GM12878 (cell line): ENCODE data around the gene BANP. TPM values are rescaled to one million over a fixed set of nuclear protein-coding genes. Genes with fewer than 3 reads are reported as not detected.

Experiments
- ATAC-seq: fragments of 200-7000 bp; cut with Tn5 transposase; 3 replicates; pipeline ENCODE4 v1.9.1; 2020; ENCODE audit warnings: mild to moderate bottlenecking, moderate library complexity
- BruUV-seq: library from RNA; stranded (reverse); fragments of 400-500 nt; replicated peaks from 2 replicates; lab custom pipeline; 2021; lab: Mats Ljungman, UMichigan
- CTCF ChIA-PET: fragments of 300-600 bp; sonication (Branson Sonifier 250); formaldehyde crosslinking; extraction: SDS; loops from one replicate; lab custom pipeline; 2021; ENCODE audit warnings: inconsistent platforms; lab: Yijun Ruan, JAX
- POLR2A ChIA-PET: fragments of 350-600 bp; formaldehyde crosslinking; extraction: SDS; loops from one replicate; lab custom pipeline; 2021; ENCODE audit warnings: inconsistent platforms; lab: Charles Lee
- RAD21 ChIA-PET: fragments of 300-600 bp; sonication (Branson Sonifier 250); formaldehyde crosslinking; loops from one replicate; lab custom pipeline; 2023; ENCODE audit warnings: antibody characterized with exemption; ENCODE audit not compliant: unreplicated experiment; lab: Charles Lee
- SMC1A ChIA-PET: fragments of 300-600 bp; sonication (Branson Sonifier 250); formaldehyde crosslinking; loops from one replicate; lab custom pipeline; 2023; ENCODE audit not compliant: unreplicated experiment, uncharacterized antibody; lab: Charles Lee
- DNase-seq: peaks from one replicate; pipeline ENCODE4 v3.0.0-alpha.2; 2011; ENCODE audit warnings: low read depth, low spot score
- FAIRE-seq: peaks from 3 replicates; lab custom pipeline; 2011; peaks lifted over from hg19 to GRCh38; lab: Jason Lieb, UNC
- H2AFZ ChIP-seq: 2 replicates; pipeline ENCODE4 v1.6.0; 2011; ENCODE audit warnings: low read depth, low read length, control low read depth; ENCODE audit not compliant: control insufficient read depth
- H3K27ac ChIP-seq: 2 replicates; pipeline ENCODE4 v1.5.1; 2011; ENCODE audit warnings: control low read depth; ENCODE audit not compliant: control insufficient read depth, insufficient read depth
- H3K27me3 ChIP-seq, 2 experiments: replicated peaks in 1 of 2; 2 replicates each; pipeline versions ENCODE4 v1.6.0 to v1.6.1; 2011; ENCODE audit warnings: low read length in 1 of 2; ENCODE audit not compliant: control insufficient read depth in 2 of 2, insufficient read depth in 2 of 2
- H3K36me3 ChIP-seq, 2 experiments: 2 replicates each; pipeline ENCODE4 v1.5.1; 2011; ENCODE audit warnings: low read length in 1 of 2; ENCODE audit not compliant: control insufficient read depth in 2 of 2, insufficient read depth in 2 of 2
- H3K4me1 ChIP-seq: 2 replicates; pipeline ENCODE4 v1.6.1; 2011; ENCODE audit warnings: mild to moderate bottlenecking, low read length, moderate library complexity, mixed read lengths; ENCODE audit not compliant: control insufficient read depth, insufficient read depth
- H3K4me2 ChIP-seq: 2 replicates; pipeline ENCODE4 v1.6.0; 2011; ENCODE audit warnings: control low read depth; ENCODE audit not compliant: control insufficient read depth, insufficient read depth
- H3K4me3 ChIP-seq: fragments of 200-600 bp; sonication (generic); 2 replicates; pipeline ENCODE4 v1.5.1; 2016
- H3K79me2 ChIP-seq: 2 replicates; pipeline ENCODE4 v1.6.0; 2011; ENCODE audit warnings: low read length; ENCODE audit not compliant: control insufficient read depth, insufficient read depth
- H3K9ac ChIP-seq: 2 replicates; pipeline ENCODE4 v1.8.0; 2011; ENCODE audit warnings: low read length, control low read depth, mixed read lengths; ENCODE audit not compliant: control insufficient read depth, insufficient read depth
- H3K9me3 ChIP-seq: replicated peaks from 3 replicates; pipeline ENCODE4 v1.5.1; 2011; ENCODE audit warnings: mild to moderate bottlenecking, low read length; ENCODE audit not compliant: control insufficient read depth, insufficient read depth
- H4K20me1 ChIP-seq: 2 replicates; pipeline ENCODE4 v1.6.0; 2011; ENCODE audit not compliant: control insufficient read depth, insufficient read depth
- CREM ChIP-seq: IDR thresholded peaks from 2 replicates; pipeline ENCODE4 v1.6.1; 2014; ENCODE audit warnings: antibody characterized with exemption, low read depth
- E2F4 ChIP-seq: IDR thresholded peaks from 2 replicates; pipeline ENCODE4 v1.6.1; 2012; ENCODE audit warnings: low read depth, low read length, improper control_type of control experiment
- EED ChIP-seq: sonication (generic); IDR thresholded peaks from 2 replicates; pipeline ENCODE4 v1.6.1; 2016; ENCODE audit warnings: antibody characterized with exemption, low read depth
- FOXK2 ChIP-seq: fragments of 450-650 bp; IDR thresholded peaks from 2 replicates; pipeline ENCODE4 v1.6.1; 2017; ENCODE audit warnings: mild to moderate bottlenecking, moderate library complexity
- HCFC1 ChIP-seq: fragments of 150-350 bp; IDR thresholded peaks from 2 replicates; pipeline ENCODE4 v1.6.1; 2014; ENCODE audit warnings: low read length
- JUNB ChIP-seq: IDR thresholded peaks from 2 replicates; pipeline ENCODE4 v1.6.1; 2016; ENCODE audit warnings: antibody characterized with exemption, mild to moderate bottlenecking
- MYC ChIP-seq: IDR thresholded peaks from 2 replicates; pipeline ENCODE4 v1.6.1; 2011; ENCODE audit warnings: mild to moderate bottlenecking, low read length, moderate library complexity, inconsistent platforms; ENCODE audit not compliant: insufficient read depth, insufficient replicate concordance, insufficient read length, severe bottlenecking
- RELA ChIP-seq: fragments of 450-650 bp; IDR thresholded peaks from 2 replicates; pipeline ENCODE4 v1.8.0; 2014; ENCODE audit warnings: borderline replicate concordance; ENCODE audit not compliant: partially characterized antibody
- RFX5 ChIP-seq: IDR thresholded peaks from 2 replicates; pipeline ENCODE4 v1.6.1; 2011; ENCODE audit warnings: low read depth, low read length, improper control_type of control experiment
- SIX5 ChIP-seq: IDR thresholded peaks from 2 replicates; pipeline ENCODE4 v1.6.1; 2011; ENCODE audit warnings: mild to moderate bottlenecking, low read depth, low read length, moderate library complexity; ENCODE audit not compliant: severe bottlenecking
- SRF ChIP-seq, 2 experiments: IDR thresholded peaks; 2 replicates each; pipeline ENCODE4 v1.6.1; 2011; ENCODE audit warnings: low read depth in 2 of 2, low read length in 2 of 2, mild to moderate bottlenecking in 1 of 2, moderate library complexity in 1 of 2
- TCF3 ChIP-seq: IDR thresholded peaks from 2 replicates; pipeline ENCODE4 v1.6.1; 2012; ENCODE audit warnings: low read depth, mild to moderate bottlenecking, low read length, borderline replicate concordance; ENCODE audit not compliant: insufficient read depth
- WGBS: methylation state at CpG from one replicate; pipeline ENCODE4 v1.1.6; 2016; ENCODE audit warnings: low lambda C conversion rate; ENCODE audit not compliant: insufficient replicate concordance, insufficient coverage; ENCODE audit errors: missing lambda C conversion rate; 5-methylcytosine and 5-hydroxymethylcytosine counted together
- in situ Hi-C: fragments of 300-500 bp; cut with MboI; formaldehyde crosslinking; loops from 9 replicates; pipeline ENCODE4 v1.14.3; 2018; ENCODE audit warnings: mixed read lengths
- intact Hi-C: fragments of 100-400 bp; cut with micrococcal nuclease; formaldehyde crosslinking; loops from one replicate; pipeline ENCODE4 v1.14.2; 2022; ENCODE audit not compliant: unreplicated experiment
- polyA plus RNA-seq, 11 experiments: library from polyadenylated mRNA; depleted of rRNA in 4 of 11; unstranded in 6 of 11; stranded (reverse) in 5 of 11; fragments of >200 nt; fragmentation: Nextera tagmentation in 4 of 11; fragmentation: Illumina TruSeq in 1 of 11; extraction: Ambion mirVana in 4 of 11; extraction: Trizol in 1 of 11; gene quantifications; 1 replicate in 1 of 11; 2 replicates in 10 of 11; pipeline versions ENCODE4 v1.2.1 to v1.2.3, GENCODE V29; 2011 to 2016; ENCODE audit warnings: inconsistent platforms in 2 of 11, missing spikeins in 2 of 11, low read depth in 1 of 11
- total RNA-seq, 4 experiments: library from RNA; depleted of rRNA in 3 of 4; stranded (reverse); fragments of >200 nt in 3 of 4; fragmentation: Illumina TruSeq in 1 of 4; extraction: Trizol in 1 of 4; gene quantifications; 2 replicates each; pipeline versions ENCODE4 v1.2.1 to v1.2.3, GENCODE V29; 2013 to 2021
- TF ChIP-seq, protein P1 (sequence below): IDR thresholded peaks from 2 replicates; pipeline ENCODE4 v1.6.1; 2011; ENCODE audit warnings: mild to moderate bottlenecking, low read depth, low read length, moderate library complexity; ENCODE audit not compliant: insufficient replicate concordance
- TF ChIP-seq, protein P2 (sequence below): fragments of 450-650 bp; conservative IDR thresholded peaks from 2 replicates; pipeline ENCODE4 v1.6.1; 2017; ENCODE audit warnings: mild to moderate bottlenecking, moderate library complexity
- TF ChIP-seq, protein P3 (sequence below), 3 experiments: IDR thresholded peaks in 2 of 3; conservative IDR thresholded peaks in 1 of 3; 2 replicates each; pipeline ENCODE4 v1.5.1; 2011; ENCODE audit warnings: low read depth in 3 of 3, low read length in 3 of 3, mild to moderate bottlenecking in 3 of 3, control low read depth in 2 of 3, moderate library complexity in 2 of 3, inconsistent platforms in 1 of 3, mixed read lengths in 1 of 3; ENCODE audit not compliant: control insufficient read depth in 2 of 3, insufficient read depth in 1 of 3; ENCODE audit errors: extremely low read depth in 1 of 3

The BANP gene
- total and polyA plus RNA-seq, 10 of the 15 experiments (the other 5 are each of a cell fraction or from before 2014, with no cell fraction given): 3.9 to 21.9 (median 12.2) TPM

DNA sequence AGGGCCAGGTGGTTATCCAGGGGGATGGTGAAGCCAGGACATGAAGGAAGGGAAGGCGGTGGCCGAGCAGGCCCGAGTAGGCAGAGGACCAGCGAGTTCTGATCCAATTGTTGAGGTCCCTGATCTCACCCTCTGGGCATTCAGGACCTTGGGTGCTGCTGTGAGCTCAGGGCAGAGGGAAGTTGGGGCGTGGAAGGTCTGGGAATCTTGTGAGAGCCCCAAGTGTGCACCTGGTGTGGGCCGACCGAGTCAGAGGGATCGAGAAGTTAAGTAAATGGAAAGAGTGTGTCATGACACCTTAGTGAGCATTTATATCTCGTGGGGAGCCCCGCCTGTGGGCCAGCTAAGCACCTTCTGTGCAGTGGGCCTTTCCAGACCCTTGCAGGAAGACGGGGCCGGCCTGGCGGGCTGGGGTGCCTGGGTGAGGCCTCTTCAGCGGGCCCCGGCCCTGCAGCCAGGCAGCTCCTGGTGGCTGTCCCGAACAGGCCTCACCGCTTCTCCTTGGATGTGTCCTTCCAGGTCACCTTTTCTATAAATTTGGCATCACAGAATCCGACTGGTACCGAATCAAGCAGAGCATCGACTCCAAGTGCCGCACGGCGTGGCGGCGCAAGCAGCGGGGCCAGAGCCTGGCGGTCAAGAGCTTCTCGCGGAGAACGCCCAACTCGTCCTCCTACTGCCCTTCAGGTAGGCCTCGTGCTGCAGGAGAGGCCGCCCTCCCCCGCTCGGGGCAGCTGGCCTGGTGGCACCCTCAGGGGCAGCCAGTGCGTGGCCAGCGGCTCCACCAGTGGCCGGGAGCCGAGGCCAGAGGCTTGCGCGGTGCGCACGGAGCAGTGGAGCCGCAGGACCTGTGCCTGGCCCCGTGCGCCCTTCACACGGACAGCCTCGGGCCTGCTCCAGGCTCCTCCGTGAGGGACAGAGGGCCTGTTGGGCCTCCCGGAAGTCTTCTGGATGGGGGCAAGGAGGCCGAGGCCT is 76.0 kb downstream of the BANP start:
- 94% methylated on average over 36 of the region's 51 CpGs for WGBS
- intact Hi-C loops (no loop called here), in situ Hi-C loops (no loop called here)
- SMC1A ChIA-PET: no interaction called here
- no peaks in the 10 kb centered on the region for H3K4me1 ChIP-seq
- RAD21 ChIA-PET: no interaction called here
- no peak for ATAC-seq
- POLR2A ChIA-PET: no interaction called here
- peaks cover 0 to 6% of the 10 kb centered on the region in 2 experiments; a peak in 3 of 4 replicates for H3K36me3 ChIP-seq
- H3K27ac ChIP-seq: no peak overlapping the region
- CTCF ChIA-PET: no interaction called here
- H3K79me2 ChIP-seq: no peaks in the 10 kb centered on the region
- H3K4me3 ChIP-seq: no peak overlapping the region
- no TSS peak for BruUV-seq
- no peak overlapping the region for H2AFZ ChIP-seq
- no peak for FAIRE-seq
- no peaks in the 10 kb centered on the region for H3K9me3 ChIP-seq
- no peaks in the 10 kb centered on the region for H4K20me1 ChIP-seq
- no peak overlapping the region for H3K4me2 ChIP-seq
- H3K27me3 ChIP-seq: no peaks in the 10 kb centered on the region
- no peak for DNase-seq
- no peak overlapping the region for H3K9ac ChIP-seq
- TF ChIP-seq JUNB (no peak), RELA (no peak), EED (no peak), RFX5 (no peak), SIX5 (no peak), TCF3 (no peak), E2F4 (no peak), MYC (no peak), FOXK2 (no peak), SRF (IDR thresholded peaks at IDR 0.05; ENCODE audit: low read depth in 2 of 2, low read length in 2 of 2) (no peak), HCFC1 (no peak), CREM (no peak)
- TF ChIP-seq, protein P1, sequence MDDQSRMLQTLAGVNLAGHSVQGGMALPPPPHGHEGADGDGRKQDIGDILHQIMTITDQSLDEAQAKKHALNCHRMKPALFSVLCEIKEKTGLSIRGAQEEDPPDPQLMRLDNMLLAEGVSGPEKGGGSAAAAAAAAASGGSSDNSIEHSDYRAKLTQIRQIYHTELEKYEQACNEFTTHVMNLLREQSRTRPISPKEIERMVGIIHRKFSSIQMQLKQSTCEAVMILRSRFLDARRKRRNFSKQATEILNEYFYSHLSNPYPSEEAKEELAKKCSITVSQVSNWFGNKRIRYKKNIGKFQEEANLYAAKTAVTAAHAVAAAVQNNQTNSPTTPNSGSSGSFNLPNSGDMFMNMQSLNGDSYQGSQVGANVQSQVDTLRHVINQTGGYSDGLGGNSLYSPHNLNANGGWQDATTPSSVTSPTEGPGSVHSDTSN: no peak
- TF ChIP-seq, protein P2, sequence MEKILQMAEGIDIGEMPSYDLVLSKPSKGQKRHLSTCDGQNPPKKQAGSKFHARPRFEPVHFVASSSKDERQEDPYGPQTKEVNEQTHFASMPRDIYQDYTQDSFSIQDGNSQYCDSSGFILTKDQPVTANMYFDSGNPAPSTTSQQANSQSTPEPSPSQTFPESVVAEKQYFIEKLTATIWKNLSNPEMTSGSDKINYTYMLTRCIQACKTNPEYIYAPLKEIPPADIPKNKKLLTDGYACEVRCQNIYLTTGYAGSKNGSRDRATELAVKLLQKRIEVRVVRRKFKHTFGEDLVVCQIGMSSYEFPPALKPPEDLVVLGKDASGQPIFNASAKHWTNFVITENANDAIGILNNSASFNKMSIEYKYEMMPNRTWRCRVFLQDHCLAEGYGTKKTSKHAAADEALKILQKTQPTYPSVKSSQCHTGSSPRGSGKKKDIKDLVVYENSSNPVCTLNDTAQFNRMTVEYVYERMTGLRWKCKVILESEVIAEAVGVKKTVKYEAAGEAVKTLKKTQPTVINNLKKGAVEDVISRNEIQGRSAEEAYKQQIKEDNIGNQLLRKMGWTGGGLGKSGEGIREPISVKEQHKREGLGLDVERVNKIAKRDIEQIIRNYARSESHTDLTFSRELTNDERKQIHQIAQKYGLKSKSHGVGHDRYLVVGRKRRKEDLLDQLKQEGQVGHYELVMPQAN: no peak
- TF ChIP-seq, protein P3, sequence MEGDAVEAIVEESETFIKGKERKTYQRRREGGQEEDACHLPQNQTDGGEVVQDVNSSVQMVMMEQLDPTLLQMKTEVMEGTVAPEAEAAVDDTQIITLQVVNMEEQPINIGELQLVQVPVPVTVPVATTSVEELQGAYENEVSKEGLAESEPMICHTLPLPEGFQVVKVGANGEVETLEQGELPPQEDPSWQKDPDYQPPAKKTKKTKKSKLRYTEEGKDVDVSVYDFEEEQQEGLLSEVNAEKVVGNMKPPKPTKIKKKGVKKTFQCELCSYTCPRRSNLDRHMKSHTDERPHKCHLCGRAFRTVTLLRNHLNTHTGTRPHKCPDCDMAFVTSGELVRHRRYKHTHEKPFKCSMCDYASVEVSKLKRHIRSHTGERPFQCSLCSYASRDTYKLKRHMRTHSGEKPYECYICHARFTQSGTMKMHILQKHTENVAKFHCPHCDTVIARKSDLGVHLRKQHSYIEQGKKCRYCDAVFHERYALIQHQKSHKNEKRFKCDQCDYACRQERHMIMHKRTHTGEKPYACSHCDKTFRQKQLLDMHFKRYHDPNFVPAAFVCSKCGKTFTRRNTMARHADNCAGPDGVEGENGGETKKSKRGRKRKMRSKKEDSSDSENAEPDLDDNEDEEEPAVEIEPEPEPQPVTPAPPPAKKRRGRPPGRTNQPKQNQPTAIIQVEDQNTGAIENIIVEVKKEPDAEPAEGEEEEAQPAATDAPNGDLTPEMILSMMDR (IDR thresholded peaks at IDR 0.05 in 2 of 3, conservative IDR thresholded peaks at IDR 0.05 in 1 of 3; ENCODE audit: control insufficient read depth in 2 of 3, extremely low read depth in 1 of 3, insufficient read depth in 1 of 3, low read depth in 3 of 3, low read length in 3 of 3): no peak
